ENCODE measurements around the gene FAM174A. TPM values are rescaled to one million over a fixed set of nuclear protein-coding genes. Genes with fewer than 3 reads are reported as not detected.
A peak's percentile ranks its signal among the peaks of the same experiment; 100 is the strongest.

FAM174A gene
- total and polyA plus RNA-seq, 9 of the 15 experiments (the other 6 are each of a cell fraction or from before 2014, with no cell fraction given), result 0.14 to 2.9 (median 1.2) TPM

GRCh38 chr5:100623719-100624118 is 88.5 kb downstream of the FAM174A start (continued):
- TF ChIP-seq REST (IDR thresholded peaks at IDR 0.05; ENCODE audit: borderline replicate concordance) (peak; percentile 57; the same call in 1 of the 2 replicates), REST (CRISPR knock-in tag; IDR thresholded peaks at IDR 0.05; ENCODE audit: low read depth) (no peak), MYC (IDR thresholded peaks at IDR 0.05; ENCODE audit: low read depth, low read length) (no peak), MYC (CRISPR knock-in tag; IDR thresholded peaks at IDR 0.05; ENCODE audit: borderline replicate concordance, low read depth) (no peak), ZNF707 (CRISPR knock-in tag; conservative IDR thresholded peaks at IDR 0.05) (no peak), GATAD2B (IDR thresholded peaks at IDR 0.05; ENCODE audit: borderline replicate concordance) (no peak), STAT6 (CRISPR knock-in tag; IDR thresholded peaks at IDR 0.05) (no peak), MTA2 (IDR thresholded peaks at IDR 0.05; ENCODE audit: low read depth) (no peak), AFF4 (CRISPR knock-in tag; IDR thresholded peaks at IDR 0.05) (no peak), RCOR1 (IDR thresholded peaks at IDR 0.05; ENCODE audit: borderline replicate concordance in 1 of 2, low read depth in 2 of 2, low read length in 2 of 2) (no peak)
